ENCODE results near the gene TMEM253. TPM values are rescaled to one million over a fixed set of nuclear protein-coding genes. Genes with fewer than 3 reads are reported as not detected.
A peak's percentile ranks its signal among the peaks of the same experiment; 100 is the strongest.

TMEM253 gene
- polyA plus RNA-seq, 1 of the 3 experiments (the other 2 are of a cell fraction), result 0.82 TPM

- H2AFZ ChIP-seq (ENCODE audit: low read depth), result peak overlapping the region; percentile 56; the same call in 1 of the 2 replicates
- H3K27me3 ChIP-seq (ENCODE audit: insufficient read depth), result no peaks in the 10 kb centered on the region
- DNase-seq, result peak; percentile 17
- H4K20me1 ChIP-seq (ENCODE audit: insufficient read depth), result no peaks in the 10 kb centered on the region
- H3K9ac ChIP-seq, result peak overlapping the region; percentile 96
- no peaks in the 10 kb centered on the region for H3K36me3 ChIP-seq (replicated peaks in 1 of 2; ENCODE audit: control insufficient read depth in 1 of 2, insufficient read depth in 2 of 2, low read length in 1 of 2)
- H3K4me3 ChIP-seq (ENCODE audit: low read depth in 2 of 2, low read length in 1 of 2), result peak overlapping the region; percentile 82 to 86
- TF ChIP-seq ELF1 (IDR thresholded peaks at IDR 0.05), result no peak
- no peak; the same call in 1 of the 2 replicates for TF ChIP-seq USF1 (IDR thresholded peaks at IDR 0.05; ENCODE audit: borderline replicate concordance, low read depth)
- no peak for TF ChIP-seq MEF2A (IDR thresholded peaks at IDR 0.05; ENCODE audit: borderline replicate concordance, low read depth)
- TF ChIP-seq CHD2 (IDR thresholded peaks at IDR 0.05; ENCODE audit: low read length, partially characterized antibody), result no peak
- no peak for TF ChIP-seq MXI1 (IDR thresholded peaks at IDR 0.05; ENCODE audit: low read depth, low read length)
- H3K9me2 ChIP-seq, result no peaks in the 10 kb centered on the region
- H3K79me2 ChIP-seq (ENCODE audit: insufficient read depth), result no peaks in the 10 kb centered on the region
- POLR2A ChIA-PET, result interaction anchor here (0.6 to 2.9 kb wide), 5 partner anchors 8 to 1921 kb away, joined by 3 to 14 read pairs (median 5); partner anchors contain the start of gene ARHGEF40
- H3K4me2 ChIP-seq, result peak overlapping the region; percentile 96
- CTCF ChIA-PET, result interaction anchor here (0.6 to 20.5 kb wide), 23 partner anchors 7 to 246 kb away, joined by 3 to 555 read pairs (median 13); partner anchors contain the start of genes ARHGEF40 and NDRG2
- no peaks in the 10 kb centered on the region for H3K9me3 ChIP-seq
- H3F3A ChIP-seq (replicated peaks; ENCODE audit: insufficient read depth), result peaks cover 21% of the 10 kb centered on the region
- peak overlapping the region in 1 of 2 experiments; percentile 60; a peak in 3 of 4 replicates for H3K27ac ChIP-seq (ENCODE audit: low read depth in 2 of 2, low read length in 1 of 2)
- H3K4me1 ChIP-seq (ENCODE audit: control insufficient read depth in 1 of 2, insufficient read depth in 2 of 2, low read depth in 1 of 2, low read length in 1 of 2), result peaks cover 18 to 39% of the 10 kb centered on the region in 2 experiments
- WGBS (ENCODE audit: low lambda C conversion rate), result 10% methylated on average over 8 of the region's 9 CpGs
Observed at GRCh38 chr14:21102521-21103410, 1.9 kb downstream of the TMEM253 start.

GRCh38 chr14:21103411-21103709 lies 2.5 kb downstream of the TMEM253 start:
- peak overlapping the region; percentile 60 to 90 for H3K27ac ChIP-seq (ENCODE audit: low read depth in 2 of 2, low read length in 1 of 2)
- ChIA-PET CTCF (interaction anchor here (0.6 to 20.5 kb wide), 22 partner anchors 9 to 247 kb away, joined by 3 to 555 read pairs (median 15); partner anchors contain the start of genes ARHGEF40 and NDRG2), POLR2A (interaction anchor here (0.7 to 2.9 kb wide), 5 partner anchors 8 to 89 kb away, joined by 3 to 14 read pairs (median 3); partner anchors contain the start of gene ARHGEF40)
- H2AFZ ChIP-seq (ENCODE audit: low read depth), result peak overlapping the region; percentile 56; the same call in 1 of the 2 replicates
- WGBS (ENCODE audit: low lambda C conversion rate), result 2% methylated on average over 9 of the region's 9 CpGs
- no peaks in the 10 kb centered on the region for H3K79me2 ChIP-seq (ENCODE audit: insufficient read depth)
- no peaks in the 10 kb centered on the region for H3K27me3 ChIP-seq (ENCODE audit: insufficient read depth)
- H3K9me3 ChIP-seq, result no peaks in the 10 kb centered on the region
- H3K36me3 ChIP-seq (replicated peaks in 1 of 2; ENCODE audit: control insufficient read depth in 1 of 2, insufficient read depth in 2 of 2, low read length in 1 of 2), result no peaks in the 10 kb centered on the region
- H3K4me1 ChIP-seq (ENCODE audit: control insufficient read depth in 1 of 2, insufficient read depth in 2 of 2, low read depth in 1 of 2, low read length in 1 of 2), result peaks cover 18 to 39% of the 10 kb centered on the region in 2 experiments
- H3F3A ChIP-seq (replicated peaks; ENCODE audit: insufficient read depth), result peaks cover 21% of the 10 kb centered on the region
- peak overlapping the region; percentile 82 to 86 for H3K4me3 ChIP-seq (ENCODE audit: low read depth in 2 of 2, low read length in 1 of 2)
- DNase-seq, result no peak
- TF ChIP-seq REST (IDR thresholded peaks at IDR 0.05; ENCODE audit: low read depth, low read length), result no peak
- no peak for TF ChIP-seq NRF1 (IDR thresholded peaks at IDR 0.05; ENCODE audit: low read depth, low read length)
- 0 out of 2 replicates have a peak, but pooled peaks have one; percentile 70 for TF ChIP-seq ELF1 (IDR thresholded peaks at IDR 0.05)
- TF ChIP-seq TCF12 (IDR thresholded peaks at IDR 0.05), result no peak
- peak; percentile 43; the same call in 1 of the 2 replicates for TF ChIP-seq GABPA (IDR thresholded peaks at IDR 0.05; ENCODE audit: low read depth)
- TF ChIP-seq RFX5 (IDR thresholded peaks at IDR 0.05; ENCODE audit: low read length), result no peak
- no peak for TF ChIP-seq RCOR1 (IDR thresholded peaks at IDR 0.05; ENCODE audit: low read length)
- TF ChIP-seq FOSL2 (IDR thresholded peaks at IDR 0.05; ENCODE audit: borderline replicate concordance, low read depth), result no peak
- TF ChIP-seq USF1 (IDR thresholded peaks at IDR 0.05; ENCODE audit: borderline replicate concordance, low read depth), result peak; percentile 77; the same call in 1 of the 2 replicates
- H3K9ac ChIP-seq, result peak overlapping the region; percentile 96
- H4K20me1 ChIP-seq (ENCODE audit: insufficient read depth), result no peaks in the 10 kb centered on the region
- H3K4me2 ChIP-seq, result peak overlapping the region; percentile 96
- no peaks in the 10 kb centered on the region for H3K9me2 ChIP-seq
